Measurements from ENCODE around the gene KRT3. TPM values are rescaled to one million over a fixed set of nuclear protein-coding genes. Genes with fewer than 3 reads are reported as not detected.

KRT3 gene
- total and polyA plus RNA-seq, 2 experiments from 2014 or later: not detected

- H3K36me3 ChIP-seq: no peaks in the 10 kb centered on the region
- H3K27ac ChIP-seq: no peak overlapping the region
- no peaks in the 10 kb centered on the region for H3K4me1 ChIP-seq (ENCODE audit: low read depth)
- peaks cover 46% of the 10 kb centered on the region for H3K27me3 ChIP-seq
- no peak overlapping the region for H3K4me3 ChIP-seq
- no peaks in the 10 kb centered on the region for H3K9me3 ChIP-seq (ENCODE audit: low read depth)
- no peak for DNase-seq (ENCODE audit: low read depth in 1 of 2, low spot score in 1 of 2)
- TF ChIP-seq, protein P1, sequence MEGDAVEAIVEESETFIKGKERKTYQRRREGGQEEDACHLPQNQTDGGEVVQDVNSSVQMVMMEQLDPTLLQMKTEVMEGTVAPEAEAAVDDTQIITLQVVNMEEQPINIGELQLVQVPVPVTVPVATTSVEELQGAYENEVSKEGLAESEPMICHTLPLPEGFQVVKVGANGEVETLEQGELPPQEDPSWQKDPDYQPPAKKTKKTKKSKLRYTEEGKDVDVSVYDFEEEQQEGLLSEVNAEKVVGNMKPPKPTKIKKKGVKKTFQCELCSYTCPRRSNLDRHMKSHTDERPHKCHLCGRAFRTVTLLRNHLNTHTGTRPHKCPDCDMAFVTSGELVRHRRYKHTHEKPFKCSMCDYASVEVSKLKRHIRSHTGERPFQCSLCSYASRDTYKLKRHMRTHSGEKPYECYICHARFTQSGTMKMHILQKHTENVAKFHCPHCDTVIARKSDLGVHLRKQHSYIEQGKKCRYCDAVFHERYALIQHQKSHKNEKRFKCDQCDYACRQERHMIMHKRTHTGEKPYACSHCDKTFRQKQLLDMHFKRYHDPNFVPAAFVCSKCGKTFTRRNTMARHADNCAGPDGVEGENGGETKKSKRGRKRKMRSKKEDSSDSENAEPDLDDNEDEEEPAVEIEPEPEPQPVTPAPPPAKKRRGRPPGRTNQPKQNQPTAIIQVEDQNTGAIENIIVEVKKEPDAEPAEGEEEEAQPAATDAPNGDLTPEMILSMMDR (IDR thresholded peaks at IDR 0.05; ENCODE audit: low read depth, low read length): no peak
Measured at GRCh38 chr12:52788192-52788875, 7.6 kb downstream of the KRT3 start.

GRCh38 chr12:52787324-52788191 is 8.4 kb downstream of the KRT3 start:
- no peak overlapping the region for H3K4me3 ChIP-seq
- TF ChIP-seq, protein P1 (IDR thresholded peaks at IDR 0.05; ENCODE audit: low read depth, low read length): no peak
- DNase-seq (ENCODE audit: low read depth in 1 of 2, low spot score in 1 of 2): no peak
- H3K27me3 ChIP-seq: peaks cover 39% of the 10 kb centered on the region
- no peak overlapping the region for H3K27ac ChIP-seq
- H3K4me1 ChIP-seq (ENCODE audit: low read depth): no peaks in the 10 kb centered on the region
- no peaks in the 10 kb centered on the region for H3K9me3 ChIP-seq (ENCODE audit: low read depth)
- H3K36me3 ChIP-seq: no peaks in the 10 kb centered on the region

GRCh38 chr12:52784909-52785308 is 11.0 kb downstream of the KRT3 start:
- Histone ChIP-seq H3K4me1 (ENCODE audit: low read depth) (no peaks in the 10 kb centered on the region), H3K27me3 (peaks cover 43% of the 10 kb centered on the region), H3K27ac (no peak overlapping the region), H3K36me3 (no peaks in the 10 kb centered on the region), H3K4me3 (no peak overlapping the region), H3K9me3 (ENCODE audit: low read depth) (no peaks in the 10 kb centered on the region)
- DNase-seq (ENCODE audit: low read depth in 1 of 2, low spot score in 1 of 2): no peak
- TF ChIP-seq, protein P1 (IDR thresholded peaks at IDR 0.05; ENCODE audit: low read depth, low read length): no peak

- Histone ChIP-seq H3K4me3 (no peak overlapping the region), H3K4me1 (ENCODE audit: low read depth) (no peaks in the 10 kb centered on the region), H3K27me3 (peaks cover 44% of the 10 kb centered on the region), H3K9me3 (ENCODE audit: low read depth) (no peaks in the 10 kb centered on the region), H3K27ac (no peak overlapping the region), H3K36me3 (no peaks in the 10 kb centered on the region)
- DNase-seq (ENCODE audit: low read depth in 1 of 2, low spot score in 1 of 2): no peak
- TF ChIP-seq, protein P1 (IDR thresholded peaks at IDR 0.05; ENCODE audit: low read depth, low read length): no peak
Measured at GRCh38 chr12:52783563-52784316, 12.2 kb downstream of the KRT3 start.

DNA sequence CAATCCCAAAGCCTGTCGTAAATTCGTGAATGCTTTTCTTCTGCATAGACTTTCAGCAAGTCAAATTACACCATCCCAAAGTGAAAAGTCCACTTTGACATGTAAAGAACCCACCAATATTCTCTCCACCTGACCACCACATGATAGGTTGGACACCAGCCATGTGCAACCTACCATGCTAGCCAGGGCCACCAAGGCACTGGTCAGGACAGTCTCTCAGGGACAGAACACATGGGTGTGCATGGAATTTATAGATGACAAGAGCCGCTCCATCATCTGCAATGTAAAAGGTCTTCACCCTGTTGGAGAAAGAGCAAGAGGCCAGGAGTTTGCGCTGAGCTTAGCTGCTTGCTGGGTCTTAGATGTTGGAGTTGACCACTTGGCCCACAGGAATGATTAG is 13.4 kb downstream of the KRT3 start:
- Histone ChIP-seq H3K27ac (no peak overlapping the region), H3K4me3 (no peak overlapping the region), H3K27me3 (peaks cover 54% of the 10 kb centered on the region), H3K4me1 (ENCODE audit: low read depth) (no peaks in the 10 kb centered on the region), H3K36me3 (no peaks in the 10 kb centered on the region), H3K9me3 (ENCODE audit: low read depth) (no peaks in the 10 kb centered on the region)
- no peak for DNase-seq (ENCODE audit: low read depth in 1 of 2, low spot score in 1 of 2)
- TF ChIP-seq, protein P1 (IDR thresholded peaks at IDR 0.05; ENCODE audit: low read depth, low read length): no peak
